NCI-H2029 treated with DMSO at 0.1 percent for 48 hours (cell line): ENCODE data around the gene ZNF784.
A peak's percentile ranks its signal among the peaks of the same experiment; 100 is the strongest.

ENCODE experiments used
- DNase-seq: peaks from one replicate; lab custom pipeline; 2025; lab: John Stamatoyannopoulos, UW

Gene ZNF784, protein sequence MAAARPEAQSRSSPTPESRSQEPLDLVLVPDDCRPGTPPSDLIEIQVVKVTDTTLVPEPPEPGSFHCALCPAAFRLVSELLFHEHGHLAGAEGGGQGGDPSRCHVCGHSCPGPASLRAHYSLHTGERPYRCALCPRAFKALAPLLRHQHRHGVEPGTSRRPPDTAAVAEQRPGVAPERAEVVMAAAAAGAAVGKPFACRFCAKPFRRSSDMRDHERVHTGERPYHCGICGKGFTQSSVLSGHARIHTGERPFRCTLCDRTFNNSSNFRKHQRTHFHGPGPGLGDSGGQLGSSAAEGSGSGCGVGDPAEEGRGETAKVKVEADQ

DNA sequence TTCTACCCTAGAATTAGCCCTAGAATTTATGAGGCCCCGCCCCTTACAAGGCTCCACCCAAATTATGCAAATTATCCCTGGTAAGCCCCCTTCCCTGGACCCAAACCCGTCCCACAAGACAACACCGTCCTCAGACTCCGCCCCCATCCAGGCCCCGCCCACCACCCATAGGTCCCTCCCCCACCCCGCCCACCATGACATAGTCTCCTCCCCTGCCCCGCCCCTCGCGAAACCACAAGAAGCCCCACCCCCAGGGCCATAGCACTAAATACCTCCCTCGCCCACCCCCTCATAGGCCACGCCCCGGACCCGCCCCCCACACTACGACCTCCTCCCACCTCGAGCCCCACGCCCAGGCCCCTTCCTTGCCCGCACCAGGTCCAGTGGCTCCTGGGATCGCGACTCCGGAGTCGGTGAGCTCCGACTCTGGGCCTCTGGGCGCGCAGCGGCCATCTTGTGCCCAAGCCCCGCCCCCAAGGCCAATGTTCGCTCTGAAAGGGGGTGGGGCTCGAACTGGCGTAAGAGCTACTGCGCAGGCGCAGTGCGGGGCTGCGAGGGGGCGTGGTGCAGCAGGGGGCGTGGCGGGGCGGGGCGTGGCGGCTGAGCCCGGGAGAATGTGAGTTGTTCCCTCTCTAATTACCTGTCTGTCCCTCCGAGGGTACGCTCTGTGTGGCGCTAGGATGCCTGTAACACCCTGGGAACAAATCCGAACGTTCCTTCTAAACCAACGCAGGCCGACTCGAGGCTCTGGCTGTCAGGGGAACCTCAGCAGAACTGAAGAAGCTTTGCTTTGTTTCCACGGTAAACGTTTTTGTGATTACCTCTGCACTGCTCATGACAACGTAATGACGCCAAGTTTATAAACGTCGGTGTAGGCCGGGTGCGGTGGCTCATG, at the start of gene ZNF784:
TSS of gene ZNF784 (minus strand) at position 458 of the 895 bp plus-strand sequence. CDS start at position 453, 5 bp downstream.
- peak; percentile 85 for DNase-seq

DNA sequence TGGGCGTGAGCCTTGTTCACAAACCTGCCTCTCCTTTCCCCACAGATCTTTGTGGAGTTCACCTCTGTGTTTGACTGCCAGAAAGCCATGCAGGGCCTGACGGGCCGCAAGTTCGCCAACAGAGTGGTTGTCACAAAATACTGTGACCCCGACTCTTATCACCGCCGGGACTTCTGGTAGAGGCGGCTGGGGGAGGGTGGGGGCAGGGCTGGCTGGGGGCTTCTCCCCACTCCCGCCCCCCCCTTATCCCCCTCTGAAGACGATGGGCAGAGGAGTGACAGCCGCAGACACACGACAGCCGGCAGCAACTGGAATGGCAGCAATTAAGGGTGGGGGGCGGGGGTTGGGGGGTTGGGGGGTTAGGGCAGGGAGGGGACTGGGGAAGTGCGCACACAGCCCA, 49.5 kb upstream of the ZNF784 start:
- DNase-seq = no peak

DNA sequence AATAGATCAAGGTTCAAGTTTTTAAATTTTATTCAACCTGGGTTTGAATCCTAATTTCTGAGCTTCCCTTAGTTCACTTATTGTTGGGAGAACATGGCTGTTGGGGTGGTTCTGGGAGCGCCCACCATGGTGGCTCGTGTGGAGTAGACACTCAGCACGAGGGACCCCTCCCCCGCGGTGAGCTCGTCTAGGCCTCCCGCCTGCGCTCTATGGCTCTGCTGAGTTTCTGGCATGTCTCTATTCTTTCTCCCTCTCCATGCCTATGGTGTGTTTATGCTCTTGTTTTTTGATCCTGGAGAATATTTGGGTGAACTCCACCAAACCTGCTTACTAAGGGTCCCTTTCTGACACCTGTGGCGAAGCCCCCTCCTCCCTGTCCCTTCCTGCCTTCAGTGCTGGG, 49.1 kb upstream of the ZNF784 start:
- no peak for DNase-seq

DNA sequence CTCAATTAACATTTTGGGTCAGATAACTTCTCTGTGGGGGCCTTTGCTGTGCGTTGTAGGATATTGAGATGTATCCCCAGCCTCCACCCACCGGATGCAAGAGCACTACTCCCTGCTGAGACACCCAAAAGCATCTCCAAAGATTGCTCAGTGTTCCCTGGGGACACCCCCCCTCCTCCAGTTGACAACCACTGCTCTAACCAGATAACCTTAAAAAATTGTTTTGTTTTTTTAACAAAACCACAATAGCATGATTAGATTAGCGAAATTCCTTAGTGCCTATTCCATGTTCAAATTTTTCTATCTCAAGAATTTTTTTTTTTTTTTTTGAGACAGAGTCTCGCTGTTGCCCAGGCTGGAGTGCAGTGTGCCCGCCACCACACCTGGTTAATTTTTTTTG, 48.1 kb upstream of the ZNF784 start:
- DNase-seq = no peak

DNA sequence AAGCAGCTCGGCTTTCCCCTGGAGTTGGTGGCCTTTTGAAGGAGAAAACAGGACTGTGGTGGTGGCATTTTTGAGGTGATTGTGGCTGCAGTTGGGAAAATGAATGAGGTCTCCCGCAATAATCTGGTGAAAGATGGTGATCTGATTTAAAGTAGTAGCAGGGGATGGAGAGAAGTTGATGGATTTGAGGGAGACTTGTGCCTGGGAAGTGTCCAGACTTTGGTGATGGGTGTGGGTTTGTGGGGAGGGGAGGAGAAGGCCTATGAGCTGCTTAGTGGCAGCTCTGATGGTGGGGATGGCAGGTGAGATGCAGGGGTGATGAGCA, 46.6 kb upstream of the ZNF784 start:
- no peak for DNase-seq

DNA sequence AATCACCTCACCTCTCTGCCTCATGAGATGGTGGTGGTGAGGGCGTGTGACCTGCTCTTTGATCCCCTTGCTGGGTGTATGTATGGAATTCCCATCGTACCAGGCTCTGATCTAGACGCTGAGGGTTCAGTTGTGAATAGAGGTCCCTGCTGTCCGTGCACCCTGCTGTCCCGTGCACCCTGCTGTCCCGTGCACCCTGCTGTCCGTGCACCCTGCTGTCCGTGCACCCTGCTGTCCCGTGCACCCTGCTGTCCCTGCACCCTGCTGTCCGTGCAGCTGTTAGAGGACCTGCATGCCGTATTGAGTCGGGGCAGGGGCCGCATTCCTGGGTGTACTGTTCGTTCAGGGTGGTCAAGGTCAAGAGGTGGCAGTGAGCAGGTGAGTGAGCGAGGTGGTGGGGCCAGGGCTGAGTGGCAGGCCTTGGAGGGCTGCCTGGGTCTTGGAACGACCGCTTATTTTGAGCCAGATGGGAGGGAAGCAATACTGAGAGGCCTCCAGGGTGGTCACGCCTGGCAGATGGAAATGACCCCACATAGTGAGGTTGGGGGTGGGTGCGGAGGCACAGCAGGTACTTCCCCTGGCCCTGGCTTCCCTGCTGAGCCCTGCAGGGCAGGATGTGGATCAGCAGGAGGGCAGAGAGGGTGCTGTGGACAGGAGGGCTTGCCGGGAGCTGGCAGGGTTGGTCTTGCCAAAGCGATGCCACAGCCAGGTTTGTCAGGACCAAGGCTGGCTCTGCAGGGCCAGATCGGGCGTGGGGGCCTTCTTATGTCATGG, 46.1 kb upstream of the ZNF784 start:
- DNase-seq = no peak

DNA sequence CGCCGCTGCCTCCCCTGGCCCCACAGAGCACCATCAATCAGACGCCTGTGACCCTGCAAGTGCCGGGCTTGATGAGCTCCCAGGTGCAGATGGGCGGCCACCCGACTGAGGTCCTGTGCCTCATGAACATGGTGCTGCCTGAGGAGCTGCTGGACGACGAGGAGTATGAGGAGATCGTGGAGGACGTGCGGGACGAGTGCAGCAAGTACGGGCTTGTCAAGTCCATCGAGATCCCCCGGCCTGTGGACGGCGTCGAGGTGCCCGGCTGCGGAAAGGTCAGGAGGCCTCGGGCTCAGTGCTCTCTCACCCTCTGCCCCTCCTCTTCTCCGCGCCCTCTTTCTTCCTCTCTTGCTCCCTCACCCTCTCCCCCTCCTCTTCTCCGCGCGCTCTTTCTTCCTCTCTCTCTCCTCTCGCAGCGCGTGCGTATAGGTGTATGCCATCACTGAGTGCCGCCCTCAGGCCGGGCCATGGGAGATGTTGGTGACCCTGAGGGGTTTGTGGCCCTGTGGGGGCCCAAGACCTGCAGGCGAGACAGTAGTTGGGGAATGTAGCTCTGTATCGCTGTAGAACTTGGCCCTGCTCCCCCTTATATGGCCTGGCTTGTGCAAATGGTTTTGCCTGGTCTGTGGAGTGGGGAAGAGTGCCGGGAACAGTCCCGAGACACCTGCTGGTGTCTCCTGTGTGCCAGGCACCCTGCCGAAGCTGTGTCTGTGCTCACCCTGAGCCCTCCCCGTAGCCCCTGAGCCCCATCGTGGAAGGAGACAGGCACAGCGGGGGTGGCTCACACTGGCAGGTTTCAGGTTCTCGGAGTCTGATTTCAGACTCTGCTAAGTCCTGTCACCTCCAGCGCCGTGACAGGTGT, 45.3 kb upstream of the ZNF784 start:
- no peak for DNase-seq

DNA sequence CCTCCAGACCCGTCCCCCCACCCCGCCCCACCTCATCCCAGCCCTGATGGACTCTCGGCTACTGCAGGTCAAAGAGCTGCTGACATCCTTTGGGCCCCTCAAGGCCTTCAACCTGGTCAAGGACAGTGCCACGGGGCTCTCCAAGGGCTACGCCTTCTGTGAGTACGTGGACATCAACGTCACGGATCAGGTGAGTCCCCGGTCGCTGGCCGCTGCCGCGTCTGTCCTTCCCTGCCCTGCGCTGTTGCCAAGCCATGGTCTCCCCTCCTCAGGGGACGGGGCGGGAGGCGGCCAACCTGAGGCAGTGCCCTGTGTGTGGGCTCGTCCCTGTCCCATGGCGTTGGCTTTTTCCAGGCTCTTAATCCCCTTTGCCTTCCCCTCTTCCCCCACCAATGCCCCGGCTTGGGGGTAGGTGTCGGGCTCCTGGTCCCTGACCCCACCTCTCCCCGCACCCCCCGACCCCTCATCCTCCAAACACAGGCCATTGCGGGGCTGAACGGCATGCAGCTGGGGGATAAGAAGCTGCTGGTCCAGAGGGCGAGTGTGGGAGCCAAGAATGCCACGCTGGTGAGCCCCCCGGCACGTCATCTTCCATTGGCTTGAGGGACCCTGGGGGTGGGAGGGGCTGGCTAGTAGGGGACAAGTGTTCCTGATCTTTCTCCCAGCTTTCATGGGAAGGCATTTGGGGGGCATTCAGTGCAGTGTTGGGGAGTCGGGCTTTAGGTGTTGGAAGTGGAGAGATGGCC, 44.4 kb upstream of the ZNF784 start:
- DNase-seq = no peak

DNA sequence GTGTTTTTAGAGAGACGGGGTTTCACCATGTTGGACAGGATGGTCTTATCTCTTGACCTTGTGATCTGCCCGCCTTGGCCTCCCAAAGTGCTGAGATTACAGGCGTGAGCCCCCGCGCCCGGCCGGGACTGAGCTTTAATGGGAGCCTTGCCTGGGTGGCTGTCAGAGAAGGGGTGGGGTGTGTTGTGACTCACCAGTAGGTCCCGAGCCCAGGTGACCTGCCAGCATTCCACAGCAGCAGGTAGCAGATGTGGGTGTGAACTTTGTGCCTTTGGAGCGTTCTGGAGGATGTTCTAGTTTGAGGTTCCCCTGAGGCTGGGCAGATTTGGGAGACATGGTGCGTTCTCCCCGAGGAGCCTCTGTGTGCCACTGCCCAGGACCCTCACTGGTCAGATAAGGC, 43.6 kb upstream of the ZNF784 start:
- no peak for DNase-seq

DNA sequence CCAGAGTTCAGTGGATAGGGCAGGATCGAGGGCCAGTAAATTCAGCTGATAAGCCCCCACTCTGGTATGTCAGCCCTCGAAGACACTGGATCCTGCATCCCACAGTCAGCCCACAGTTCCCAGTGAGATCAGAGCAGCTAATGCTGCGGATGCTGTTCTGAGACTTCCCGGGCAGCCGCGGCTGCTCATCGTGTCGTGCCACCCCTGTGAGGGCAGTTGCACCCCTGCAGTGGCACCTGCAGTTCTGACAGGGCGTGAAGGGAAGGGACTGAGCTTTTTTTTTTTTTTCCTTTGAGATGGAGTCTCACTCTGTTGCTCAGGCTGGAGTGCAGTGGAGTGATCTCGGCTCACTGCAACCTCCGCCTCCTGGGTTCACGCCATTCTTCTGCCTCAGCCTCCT, 43.1 kb upstream of the ZNF784 start:
- no peak for DNase-seq

DNA sequence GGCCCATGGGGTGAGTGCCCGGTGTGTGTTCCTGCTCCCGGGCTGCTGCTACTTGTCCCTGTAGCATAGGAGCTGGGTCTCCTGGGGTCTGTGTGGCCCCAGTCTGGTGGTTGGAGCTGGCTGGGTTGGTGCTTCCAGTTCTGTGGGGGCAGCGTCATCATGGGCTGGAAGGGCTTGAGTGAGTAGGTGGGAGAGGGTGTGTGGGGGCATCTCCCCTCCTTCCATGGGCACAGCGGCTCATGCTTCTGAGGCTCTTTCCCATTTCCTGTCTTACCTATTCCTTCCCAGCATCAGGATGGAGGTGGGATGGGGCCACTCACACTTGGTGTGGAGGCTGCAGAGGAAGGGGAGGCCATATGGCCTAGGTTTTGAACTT, 42.6 kb upstream of the ZNF784 start:
- no peak for DNase-seq

DNA sequence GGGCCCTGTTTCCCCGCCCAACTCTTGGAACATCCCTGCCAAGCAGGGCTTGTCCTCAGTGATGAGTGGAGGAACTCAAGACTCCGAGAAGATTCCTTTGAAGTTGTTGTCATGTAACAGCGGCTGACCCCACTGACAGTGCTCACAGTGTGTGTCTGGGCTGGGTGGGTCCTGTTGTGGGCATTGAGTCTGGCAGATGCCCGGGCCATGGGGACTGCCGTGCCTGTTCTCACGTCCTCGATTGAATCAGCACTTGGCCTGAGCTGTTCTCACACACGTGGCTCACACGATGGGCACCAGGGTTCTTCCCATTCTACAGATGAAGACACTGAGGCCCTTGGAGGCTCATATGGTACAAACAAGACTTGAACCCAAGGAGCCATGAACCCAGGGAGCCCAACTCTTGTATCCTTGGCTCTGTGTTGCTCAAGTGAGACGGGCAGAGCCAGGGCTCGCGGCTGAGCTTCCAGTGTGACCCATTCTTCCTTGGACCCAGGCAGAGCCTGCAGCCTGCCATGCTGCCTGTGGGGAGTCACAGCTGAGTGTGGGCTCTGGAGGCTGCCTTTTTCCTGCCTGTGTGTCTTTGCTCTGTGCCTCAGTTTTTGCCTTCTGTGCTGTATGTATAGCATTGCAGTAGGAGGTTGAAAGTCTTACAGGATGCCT, 42.1 kb upstream of the ZNF784 start:
- DNase-seq = no peak

DNA sequence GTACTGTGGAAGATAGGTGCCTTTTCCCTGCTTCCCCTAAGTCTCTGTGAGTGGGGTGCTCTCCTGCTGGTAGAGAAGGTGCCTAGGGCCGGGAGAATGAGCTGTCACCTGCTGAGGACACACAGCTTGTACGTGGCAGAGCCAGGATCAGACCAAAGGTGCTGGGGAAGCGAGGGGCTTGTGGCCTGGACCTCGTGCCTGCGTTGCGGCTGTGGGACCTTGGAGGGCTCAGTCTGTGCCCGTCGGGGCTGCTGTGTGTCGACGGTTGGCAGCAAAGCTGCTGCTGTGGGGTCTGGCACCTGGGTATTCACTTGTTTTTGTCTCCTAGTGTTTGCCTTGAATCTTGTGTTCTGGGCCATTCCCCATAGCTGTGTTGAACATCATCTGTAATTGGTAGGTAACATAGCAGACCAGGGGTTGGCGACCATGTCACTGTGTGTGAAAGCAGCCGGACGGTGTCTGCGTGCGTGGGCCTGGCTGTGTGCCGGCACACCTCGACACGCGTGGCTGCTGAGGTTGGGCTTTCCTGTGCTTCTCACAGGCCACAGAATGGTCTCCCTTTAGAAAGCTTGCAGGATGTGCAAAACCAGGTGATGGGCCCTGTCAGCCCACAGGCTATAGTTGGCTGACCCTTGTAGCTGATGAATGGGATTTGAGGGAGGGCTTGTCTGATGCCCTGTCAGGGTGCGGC, 39.6 kb upstream of the ZNF784 start:
- no peak for DNase-seq

DNA sequence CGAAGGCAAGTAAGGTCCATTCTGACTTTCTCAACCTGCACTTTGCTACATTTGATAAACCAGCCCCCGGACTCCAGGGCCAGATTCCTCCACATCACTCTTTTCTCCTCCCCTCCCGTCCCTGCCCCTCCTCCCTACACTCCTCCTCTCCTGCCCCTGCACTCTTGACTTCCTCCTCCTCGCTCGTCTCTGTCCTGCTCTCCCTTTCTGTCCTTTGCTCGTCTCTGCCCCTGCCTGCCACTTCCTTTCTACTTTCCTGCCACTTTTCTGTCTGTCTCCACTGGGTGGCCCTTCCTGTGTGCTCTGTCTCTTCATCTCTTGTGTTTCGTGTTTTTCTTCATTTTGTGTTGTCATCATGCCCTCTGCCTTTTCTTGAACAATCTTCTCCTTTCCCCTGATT, 37.5 kb upstream of the ZNF784 start:
- DNase-seq = no peak

DNA sequence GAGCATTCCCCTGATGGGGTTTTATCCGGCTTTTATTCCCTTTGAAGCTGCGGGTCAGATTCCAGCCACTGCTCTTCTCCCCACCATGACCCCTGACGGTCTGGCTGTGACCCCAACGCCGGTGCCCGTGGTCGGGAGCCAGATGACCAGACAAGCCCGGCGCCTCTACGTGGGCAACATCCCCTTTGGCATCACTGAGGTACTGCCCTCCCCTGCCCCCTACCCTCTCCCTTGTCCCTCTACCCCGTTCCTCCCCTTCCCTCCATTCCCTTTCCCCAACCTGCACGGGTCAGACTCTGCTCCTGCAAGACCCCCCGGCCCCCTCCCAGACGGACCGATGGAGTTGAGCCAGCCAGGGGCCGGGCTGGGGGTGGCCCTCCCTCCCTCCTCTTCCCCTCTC, 36.6 kb upstream of the ZNF784 start:
- DNase-seq = no peak

DNA sequence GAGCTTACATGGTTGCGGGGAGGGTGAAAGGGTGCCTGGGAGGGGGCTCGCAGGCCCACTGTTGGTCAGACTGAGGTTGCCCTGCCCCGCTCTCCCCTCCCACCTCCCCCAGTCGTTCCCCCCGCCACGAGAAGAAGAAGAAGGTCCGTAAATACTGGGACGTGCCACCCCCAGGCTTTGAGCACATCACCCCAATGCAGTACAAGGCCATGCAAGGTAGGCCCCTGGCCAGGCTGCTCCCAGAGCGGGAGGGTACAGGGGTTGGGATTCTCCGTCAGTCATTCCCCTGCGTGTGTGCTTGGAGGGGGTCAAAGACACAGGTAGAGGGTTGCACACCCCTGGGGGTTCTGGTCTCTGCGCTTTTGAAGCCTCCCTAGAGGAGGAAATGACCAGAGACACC, 36.0 kb upstream of the ZNF784 start:
- no peak for DNase-seq

DNA sequence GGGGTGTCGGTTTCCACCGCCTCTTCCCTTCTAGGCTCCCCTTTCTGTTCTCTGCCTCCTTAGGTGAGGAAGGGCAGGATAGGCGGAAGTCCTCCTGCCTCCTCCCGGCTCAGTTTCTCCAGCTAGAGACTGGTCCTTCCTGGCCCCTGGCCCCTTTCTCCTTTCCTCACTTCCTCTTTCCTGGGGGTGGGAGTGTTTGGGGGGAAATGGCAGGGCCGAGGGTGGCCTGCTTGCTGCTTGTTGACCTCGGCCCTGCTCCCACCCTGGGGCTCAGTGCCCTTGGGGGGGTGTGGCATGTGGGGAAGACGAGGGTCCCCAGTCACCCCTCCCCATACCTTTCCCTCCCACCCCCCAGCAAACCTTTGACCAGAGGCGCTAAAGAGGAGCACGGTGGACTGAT, 35.5 kb upstream of the ZNF784 start:
- DNase-seq = no peak

DNA sequence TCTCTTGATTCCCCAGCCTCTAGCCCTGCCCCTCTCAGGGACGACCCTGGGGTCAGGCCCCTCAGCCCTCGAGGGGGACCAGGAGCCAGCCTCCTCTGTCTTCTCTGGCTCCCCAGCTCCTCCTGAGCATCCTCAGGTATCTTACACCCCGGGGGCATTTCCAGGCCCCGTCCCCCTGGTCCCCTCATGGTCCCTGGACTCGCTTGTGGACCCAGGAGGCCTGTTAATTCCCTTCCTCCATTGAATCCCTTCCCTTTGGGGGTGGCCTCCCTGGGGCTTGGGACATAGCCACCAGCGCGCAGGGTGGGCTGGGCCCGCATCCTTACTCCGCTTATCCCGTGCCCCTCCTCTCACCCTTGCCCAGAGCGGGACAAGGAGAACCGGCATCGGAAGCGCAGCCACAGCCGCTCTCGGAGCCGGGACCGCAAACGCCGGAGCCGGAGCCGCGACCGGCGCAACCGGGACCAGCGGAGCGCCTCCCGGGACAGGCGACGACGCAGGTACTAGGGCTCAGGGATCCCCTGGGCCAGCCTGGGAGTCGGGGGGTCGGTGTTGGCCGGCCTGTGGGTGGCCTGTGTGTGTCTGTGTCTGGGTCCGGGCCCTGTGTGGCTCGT, 34.6 kb upstream of the ZNF784 start:
- no peak for DNase-seq

DNA sequence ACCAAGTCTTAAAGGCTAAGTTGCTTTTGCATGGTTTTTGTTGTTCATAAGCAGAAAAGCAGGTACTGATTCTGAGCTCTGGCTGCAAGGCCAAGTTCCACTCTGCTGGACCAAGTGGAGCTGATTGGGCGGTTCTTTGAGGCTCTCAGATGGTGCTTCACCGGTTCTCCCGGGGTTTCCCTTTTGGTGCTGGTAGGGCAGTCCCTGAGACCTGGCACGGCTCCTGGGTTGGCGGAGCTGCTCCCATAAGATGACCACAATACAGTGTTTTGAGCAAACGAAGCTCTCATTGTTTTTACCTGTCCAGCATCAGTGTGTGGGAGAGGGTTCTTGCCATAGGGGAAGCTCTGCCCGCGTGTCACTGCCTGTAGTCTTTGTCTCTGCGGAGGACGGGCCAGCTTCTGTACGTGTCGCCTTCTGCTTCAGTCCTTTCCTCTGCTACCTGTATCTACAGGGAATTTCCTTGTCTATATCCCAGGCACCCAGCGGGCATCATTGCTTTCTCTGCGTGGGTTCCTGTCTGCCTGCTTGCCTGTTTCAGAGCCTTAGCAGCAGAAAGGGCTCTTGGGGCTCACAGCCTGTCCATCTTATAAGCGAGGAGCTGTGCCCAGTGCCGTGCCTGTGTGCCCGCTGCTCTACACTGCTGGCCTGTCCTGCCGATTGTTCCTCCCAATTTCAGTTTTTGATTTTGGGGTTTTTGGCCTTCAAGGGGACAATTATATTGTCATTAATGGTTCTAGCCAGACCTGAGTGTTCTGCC, 32.8 kb upstream of the ZNF784 start:
- DNase-seq = no peak
